HEK293 (cell line): ENCODE measurements around the gene KCNB1.
"Not testable (repeated sequence)": the region's sequence is repeated elsewhere in the genome, so short reads cannot be mapped to it uniquely, and the experiment has no call there.

Source experiments
- CTCF ChIA-PET: fragments of 350-600 bp; formaldehyde crosslinking; extraction: SDS; loops from one replicate; lab custom pipeline; 2021; ENCODE audit warnings: antibody characterized with exemption; lab: Yijun Ruan, JAX
- POLR2A ChIA-PET: fragments of 300-600 bp; formaldehyde crosslinking; extraction: SDS; loops from one replicate; lab custom pipeline; 2020; ENCODE audit warnings: antibody characterized with exemption, inconsistent platforms; lab: Yijun Ruan, JAX
- H3K27ac ChIP-seq: fragments of 200-500 bp; sonication (Bioruptor generic); 2 replicates; pipeline ENCODE4 v1.5.1; 2014; ENCODE audit warnings: low read depth, low read length, control low read depth, inconsistent platforms; ENCODE audit errors: extremely low read depth
- H3K36me3 ChIP-seq, 2 experiments: fragments of 200-500 bp in 1 of 2; sonication (Bioruptor generic) in 1 of 2; 1 replicate in 1 of 2; 2 replicates in 1 of 2; pipeline ENCODE4 v1.5.1; 2014 to 2017; ENCODE audit warnings: inconsistent platforms in 2 of 2, low read length in 2 of 2; ENCODE audit not compliant: control insufficient read depth in 2 of 2, insufficient read depth in 1 of 2
- H3K4me1 ChIP-seq: fragments of 200-500 bp; sonication (Bioruptor generic); 2 replicates; pipeline ENCODE4 v1.5.1; 2014; ENCODE audit warnings: mild to moderate bottlenecking, low read length, inconsistent platforms; ENCODE audit not compliant: control insufficient read depth, insufficient read depth
- H3K4me3 ChIP-seq: 2 replicates; pipeline ENCODE4 v1.5.1; 2011; ENCODE audit warnings: low read depth, mild to moderate bottlenecking, control low read depth, low read length, moderate library complexity
- H3K9me3 ChIP-seq: fragments of 200-500 bp; sonication (Bioruptor generic); 2 replicates; pipeline ENCODE4 v1.5.1; 2014; ENCODE audit warnings: low read depth, low read length, inconsistent platforms; ENCODE audit not compliant: control insufficient read depth, insufficient read depth
- ZNF394 ChIP-seq: fragments of 450-650 bp; formaldehyde crosslinking; IDR thresholded peaks from 2 replicates; pipeline ENCODE4 v1.5.1; 2016; ENCODE audit warnings: missing biosample characterization, missing genetic modification characterization, mild to moderate bottlenecking, moderate library complexity, borderline replicate concordance

The KCNB1 gene

DNA sequence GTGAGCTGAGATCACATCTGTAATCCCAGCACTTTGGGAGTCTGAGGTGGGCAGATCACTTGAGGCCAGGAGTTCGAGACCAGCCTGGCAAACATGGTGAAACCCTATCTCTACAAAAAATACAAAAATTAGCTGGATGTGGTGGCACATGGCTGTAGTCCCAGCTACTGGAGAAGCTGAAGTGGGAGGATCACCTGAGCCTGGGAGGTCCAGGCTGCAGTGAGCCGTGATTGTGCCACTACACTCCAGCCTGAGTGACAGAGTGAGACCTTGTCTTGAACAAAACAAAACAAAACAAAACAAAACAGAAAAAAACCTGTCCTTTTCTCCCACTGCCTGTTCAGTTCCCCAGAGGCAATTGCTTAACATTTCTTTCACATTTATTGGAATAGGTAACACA lies 168.4 kb downstream of the KCNB1 start:
- TF ChIP-seq ZNF394 (tag by site-specific recombination), result peak; percentile 59; the same call in 1 of the 2 replicates
- H3K36me3 ChIP-seq, H3K4me3 ChIP-seq, H3K9me3 ChIP-seq, CTCF ChIA-PET, H3K27ac ChIP-seq, H3K4me1 ChIP-seq: not testable (repeated sequence)
- POLR2A ChIA-PET, result interaction anchor here (1.0 kb wide), 1 partner anchor 36 kb away, joined by 5 read pairs; the partner anchor contains the start of gene ZNFX1
